ENCODE measurements around the gene C17orf107. TPM values are rescaled to one million over a fixed set of nuclear protein-coding genes. Genes with fewer than 3 reads are reported as not detected.

The C17orf107 gene
- total RNA-seq, 1 experiment from 2014 or later = 1.0 TPM

DNA sequence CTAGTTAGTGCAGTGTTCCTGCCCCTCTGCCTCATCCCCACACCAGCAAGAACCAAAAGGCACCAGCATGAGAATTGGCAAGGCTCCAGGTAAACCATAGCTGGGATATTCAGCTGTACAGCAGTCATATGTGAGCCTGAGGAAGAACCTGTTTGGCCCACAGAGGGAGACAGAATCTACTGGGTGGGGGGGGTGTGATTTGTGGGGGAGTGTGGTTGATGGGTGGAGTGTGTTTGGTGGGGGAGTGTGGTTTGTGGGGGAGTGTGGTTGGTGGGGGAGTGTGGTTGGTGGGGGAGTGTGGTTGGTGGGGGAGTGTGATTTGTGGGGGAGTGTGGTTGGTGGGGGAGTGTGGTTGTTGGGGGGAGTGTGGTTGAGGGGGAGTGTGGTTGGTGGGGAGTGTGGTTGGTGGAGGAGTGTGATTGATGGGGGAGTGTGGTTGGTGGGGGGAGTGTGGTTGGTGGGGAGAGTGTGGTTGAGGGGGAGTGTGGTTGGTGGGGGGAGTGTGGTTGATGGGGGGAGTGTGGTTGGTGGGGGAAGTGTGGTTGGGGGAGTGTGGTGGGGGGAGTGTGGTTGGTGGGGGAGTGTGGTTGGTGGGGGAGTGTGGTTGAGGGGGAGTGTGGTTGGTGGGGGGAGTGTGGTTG is 46.6 kb upstream of the C17orf107 start:
- ChIA-PET POLR2A (no interaction called here), CTCF (no interaction called here)
- TF ChIP-seq, protein P1, sequence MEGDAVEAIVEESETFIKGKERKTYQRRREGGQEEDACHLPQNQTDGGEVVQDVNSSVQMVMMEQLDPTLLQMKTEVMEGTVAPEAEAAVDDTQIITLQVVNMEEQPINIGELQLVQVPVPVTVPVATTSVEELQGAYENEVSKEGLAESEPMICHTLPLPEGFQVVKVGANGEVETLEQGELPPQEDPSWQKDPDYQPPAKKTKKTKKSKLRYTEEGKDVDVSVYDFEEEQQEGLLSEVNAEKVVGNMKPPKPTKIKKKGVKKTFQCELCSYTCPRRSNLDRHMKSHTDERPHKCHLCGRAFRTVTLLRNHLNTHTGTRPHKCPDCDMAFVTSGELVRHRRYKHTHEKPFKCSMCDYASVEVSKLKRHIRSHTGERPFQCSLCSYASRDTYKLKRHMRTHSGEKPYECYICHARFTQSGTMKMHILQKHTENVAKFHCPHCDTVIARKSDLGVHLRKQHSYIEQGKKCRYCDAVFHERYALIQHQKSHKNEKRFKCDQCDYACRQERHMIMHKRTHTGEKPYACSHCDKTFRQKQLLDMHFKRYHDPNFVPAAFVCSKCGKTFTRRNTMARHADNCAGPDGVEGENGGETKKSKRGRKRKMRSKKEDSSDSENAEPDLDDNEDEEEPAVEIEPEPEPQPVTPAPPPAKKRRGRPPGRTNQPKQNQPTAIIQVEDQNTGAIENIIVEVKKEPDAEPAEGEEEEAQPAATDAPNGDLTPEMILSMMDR (IDR thresholded peaks at IDR 0.05; ENCODE audit: insufficient read depth in 1 of 2, low read depth in 1 of 2, low read length in 1 of 2, severe bottlenecking in 1 of 2, unreplicated experiment in 1 of 2) = no peak
- Histone ChIP-seq H3K9me3 (no peaks in the 10 kb centered on the region), H3K27me3 (replicated peaks; ENCODE audit: control insufficient read depth, insufficient read depth, low read length) (no peaks in the 10 kb centered on the region), H3K4me1 (peaks cover 22% of the 10 kb centered on the region), H3K4me3 (ENCODE audit: low read depth, low read length) (no peak overlapping the region), H3K36me3 (ENCODE audit: control insufficient read depth, insufficient read depth, low read length) (no peaks in the 10 kb centered on the region)
- no peak for DNase-seq
- H3K4me3 Mint-ChIP-seq (ENCODE audit: unreplicated experiment) = peak overlapping the region; percentile 36
- H3K9me3 Mint-ChIP-seq (ENCODE audit: unreplicated experiment) = no peaks in the 10 kb centered on the region
- no peaks in the 10 kb centered on the region for H3K27me3 Mint-ChIP-seq (ENCODE audit: insufficient read depth, unreplicated experiment)
- H3K4me1 Mint-ChIP-seq (ENCODE audit: low read depth, unreplicated experiment) = peaks cover 32% of the 10 kb centered on the region
- peaks cover 20% of the 10 kb centered on the region for H3K36me3 Mint-ChIP-seq (ENCODE audit: insufficient read depth, unreplicated experiment)
- no TSS peak for BruUV-seq (replicated peaks)
- intact Hi-C loops (cut with micrococcal nuclease; ENCODE audit: unreplicated experiment) = no loop called here
- H3K27ac Mint-ChIP-seq (ENCODE audit: unreplicated experiment) = peak overlapping the region; percentile 33

DNA sequence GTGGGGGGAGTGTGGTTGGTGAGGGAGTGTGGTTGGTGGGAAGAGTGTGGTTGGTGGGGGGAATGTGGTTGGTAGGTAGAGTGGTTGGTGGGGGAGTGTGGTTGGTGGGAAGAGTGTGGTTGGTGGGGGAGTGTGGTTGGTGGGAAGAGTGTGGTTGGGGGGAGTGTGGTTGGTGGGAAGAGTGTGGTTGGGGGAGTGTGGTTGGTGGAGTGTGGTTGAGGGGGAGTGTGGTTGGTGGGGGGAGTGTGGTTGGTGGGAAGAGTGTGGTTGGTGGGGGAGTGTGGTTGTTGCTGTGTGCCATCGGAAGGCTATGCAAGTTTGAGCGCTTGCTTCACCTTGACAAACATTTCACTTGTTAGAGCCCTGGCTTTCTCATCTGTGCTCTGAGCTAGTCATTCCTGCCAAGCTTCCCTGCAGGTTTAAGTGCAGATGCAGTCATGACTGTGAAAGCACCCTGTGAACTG is 46.1 kb upstream of the C17orf107 start:
- BruUV-seq (replicated peaks) = no TSS peak
- H3K4me3 ChIP-seq (ENCODE audit: low read depth, low read length) = no peak overlapping the region
- ChIA-PET CTCF (no interaction called here), POLR2A (no interaction called here)
- H3K9me3 ChIP-seq = no peaks in the 10 kb centered on the region
- no peaks in the 10 kb centered on the region for H3K27me3 ChIP-seq (replicated peaks; ENCODE audit: control insufficient read depth, insufficient read depth, low read length)
- Mint-ChIP-seq H3K27me3 (ENCODE audit: insufficient read depth, unreplicated experiment) (no peaks in the 10 kb centered on the region), H3K4me3 (ENCODE audit: unreplicated experiment) (no peak overlapping the region), H3K36me3 (ENCODE audit: insufficient read depth, unreplicated experiment) (peaks cover 18% of the 10 kb centered on the region), H3K27ac (ENCODE audit: unreplicated experiment) (no peak overlapping the region), H3K4me1 (ENCODE audit: low read depth, unreplicated experiment) (peaks cover 29% of the 10 kb centered on the region), H3K9me3 (ENCODE audit: unreplicated experiment) (no peaks in the 10 kb centered on the region)
- DNase-seq = no peak
- intact Hi-C loops (cut with micrococcal nuclease; ENCODE audit: unreplicated experiment) = no loop called here
- TF ChIP-seq, protein P1 (IDR thresholded peaks at IDR 0.05; ENCODE audit: insufficient read depth in 1 of 2, low read depth in 1 of 2, low read length in 1 of 2, severe bottlenecking in 1 of 2, unreplicated experiment in 1 of 2) = no peak
- H3K36me3 ChIP-seq (ENCODE audit: control insufficient read depth, insufficient read depth, low read length) = no peaks in the 10 kb centered on the region
- peaks cover 22% of the 10 kb centered on the region for H3K4me1 ChIP-seq

DNA sequence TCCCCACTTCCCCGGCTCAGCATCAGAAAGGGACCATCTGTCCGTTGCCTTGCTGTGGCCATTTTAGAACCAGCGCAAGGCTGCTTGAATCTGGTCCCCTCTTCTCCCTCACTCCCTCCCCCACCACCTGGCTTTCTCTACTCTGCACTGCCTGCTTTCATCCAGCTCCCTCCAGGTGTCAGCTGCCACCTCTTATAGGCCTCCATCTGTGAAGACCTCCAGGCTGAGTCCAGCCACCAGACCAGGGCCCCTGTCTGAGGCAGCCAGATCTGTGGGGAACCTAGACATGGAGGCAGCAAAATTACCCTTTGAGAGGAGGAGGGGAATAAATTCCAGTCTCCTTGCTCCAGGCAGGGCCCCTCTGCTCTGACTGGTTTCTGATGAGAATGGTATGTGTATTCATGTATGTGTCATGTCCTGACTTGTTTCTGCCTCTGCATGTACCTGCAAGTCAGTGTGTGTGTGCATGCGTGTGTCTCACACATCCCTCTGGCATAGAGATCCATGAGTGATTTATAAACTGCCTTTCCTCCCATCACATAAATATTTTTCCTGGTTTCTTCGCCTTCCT is 45.1 kb upstream of the C17orf107 start:
- Histone ChIP-seq H3K9me3 (no peaks in the 10 kb centered on the region), H3K36me3 (ENCODE audit: control insufficient read depth, insufficient read depth, low read length) (no peaks in the 10 kb centered on the region), H3K4me3 (ENCODE audit: low read depth, low read length) (no peak overlapping the region), H3K27me3 (replicated peaks; ENCODE audit: control insufficient read depth, insufficient read depth, low read length) (no peaks in the 10 kb centered on the region), H3K4me1 (peaks cover 14% of the 10 kb centered on the region)
- DNase-seq = peak; percentile 50 to 70
- POLR2A ChIA-PET = no interaction called here
- intact Hi-C loops (cut with micrococcal nuclease; ENCODE audit: unreplicated experiment) = no loop called here
- Mint-ChIP-seq H3K27ac (ENCODE audit: unreplicated experiment) (peak overlapping the region; percentile 54), H3K9me3 (ENCODE audit: unreplicated experiment) (no peaks in the 10 kb centered on the region), H3K27me3 (ENCODE audit: insufficient read depth, unreplicated experiment) (no peaks in the 10 kb centered on the region), H3K4me3 (ENCODE audit: unreplicated experiment) (peak overlapping the region; percentile 0), H3K36me3 (ENCODE audit: insufficient read depth, unreplicated experiment) (peaks cover 18% of the 10 kb centered on the region), H3K4me1 (ENCODE audit: low read depth, unreplicated experiment) (peaks cover 29% of the 10 kb centered on the region)
- TF ChIP-seq, protein P1 (IDR thresholded peaks at IDR 0.05; ENCODE audit: insufficient read depth in 1 of 2, low read depth in 1 of 2, low read length in 1 of 2, severe bottlenecking in 1 of 2, unreplicated experiment in 1 of 2) = no peak
- BruUV-seq (replicated peaks) = no TSS peak
- CTCF ChIA-PET = no interaction called here
